Measurements from ENCODE around the gene ELMOD3. TPM values are rescaled to one million over a fixed set of nuclear protein-coding genes. Genes with fewer than 3 reads are reported as not detected.
"Not testable (repeated sequence)": the region's sequence is repeated elsewhere in the genome, so short reads cannot be mapped to it uniquely, and the experiment has no call there.

ELMOD3 gene
- total RNA-seq: 10 to 100 TPM; 27.7 to 29.3 TPM
- polyA plus RNA-seq: 10 to 100 TPM in 2 of 3 donors, 1 to 10 TPM in 1; 6.3 to 14.5 (median 11.8) TPM
- 13.7 to 42.3 (median 25.0) reads per million in 6 experiments for total RNA-seq

DNA sequence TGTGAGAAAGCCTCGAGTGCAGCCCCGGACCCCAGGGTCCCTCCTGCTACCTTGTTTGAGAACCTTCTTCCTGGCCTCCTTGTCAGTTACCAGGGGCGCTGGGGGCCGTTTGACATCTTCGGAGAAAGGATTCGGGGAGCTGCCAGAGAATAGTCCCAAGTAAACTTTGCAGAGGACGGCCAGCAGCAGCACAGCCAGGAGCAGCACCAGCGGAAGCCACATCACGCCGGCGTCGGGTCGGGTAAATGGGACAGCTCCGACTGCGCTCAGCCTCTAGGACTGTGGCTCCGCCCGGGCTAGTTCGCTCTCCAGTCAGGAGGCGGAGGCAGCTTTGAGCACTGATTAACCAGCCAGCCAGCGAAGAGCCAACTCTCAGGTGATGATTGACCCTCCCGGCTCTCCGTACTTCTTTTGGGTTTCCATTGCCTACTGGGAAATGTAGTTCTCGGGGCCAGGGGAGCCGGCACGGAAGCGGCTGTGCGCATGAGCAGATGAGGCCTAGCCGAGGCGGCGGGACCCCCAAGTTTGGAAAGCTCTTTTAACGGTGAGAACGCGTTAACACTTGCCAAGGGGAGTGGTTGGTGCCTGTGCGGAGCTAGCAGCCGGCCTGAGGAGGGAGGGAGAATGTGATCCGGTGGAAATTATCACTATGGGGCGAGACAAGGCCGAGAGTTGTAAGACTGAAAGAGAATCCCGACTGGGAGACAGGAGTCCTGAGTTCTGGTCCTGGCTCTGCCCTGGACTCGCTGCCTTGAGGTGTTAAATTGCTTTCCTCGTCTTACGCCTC, at the start of gene ELMOD3, which contains the start of gene RETSAT:
TSS of gene ELMOD3 (plus strand) at position 484 of the 787 bp plus-strand sequence. CDS start 2,430 bp downstream, outside the sequence.
TSS of gene RETSAT (minus strand) at position 243 of the 787 bp plus-strand sequence. CDS start at position 222, 21 bp downstream.
- DNase-seq (peak; percentile 85 to 99 (median 98)), ATAC-seq (peak; percentile 98 to 99)
- Mint-ChIP-seq H3K4me3 (peak within 1 kb of the TSS; percentile 89 to 100 (median 98)), H3K36me3 (peaks cover 0 to 43% (median 25%) of the 10 kb centered on the region in 3 donors), H3K27me3 (no peaks in the 10 kb centered on the region), H3K4me1 (peaks cover 22 to 68% (median 53%) of the 10 kb centered on the region in 4 donors), H3K9me3 (no peaks in the 10 kb centered on the region), H3K27ac (peak within 1 kb of the TSS; percentile 95 to 100 (median 99))
- POLR2A ChIA-PET: interaction anchor here (0.6 to 7.3 kb wide), 20 partner anchors 9 to 642 kb away, joined by 3 to 122 read pairs (median 6); partner anchors contain the start of genes C2orf68, MAT2A, SH2D6 and TGOLN2

- no peaks in the 10 kb centered on the region for H3K9me3 Mint-ChIP-seq
- H3K27me3 Mint-ChIP-seq: no peaks in the 10 kb centered on the region
- no peak for DNase-seq
- H3K27ac Mint-ChIP-seq: peak overlapping the region in 9 of 10 donors; percentile 85 to 94 (median 91)
- POLR2A ChIA-PET: interaction anchor here (1.0 to 1.7 kb wide), 4 partner anchors 12 to 288 kb away, joined by 3 to 10 read pairs (median 3); partner anchors contain the start of genes ELMOD3, RETSAT, RNF181 and TGOLN2
- peaks cover 0 to 3% (median 0%) of the 10 kb centered on the region in 3 donors for H3K36me3 Mint-ChIP-seq
- ATAC-seq: no peak
- peak overlapping the region; percentile 69 to 86 (median 78) for H3K4me3 Mint-ChIP-seq
- peaks cover 21 to 57% (median 42%) of the 10 kb centered on the region in 4 donors for H3K4me1 Mint-ChIP-seq
Observed at GRCh38 chr2:85307527-85307897, 47.1 kb upstream of the ELMOD3 start.

DNA sequence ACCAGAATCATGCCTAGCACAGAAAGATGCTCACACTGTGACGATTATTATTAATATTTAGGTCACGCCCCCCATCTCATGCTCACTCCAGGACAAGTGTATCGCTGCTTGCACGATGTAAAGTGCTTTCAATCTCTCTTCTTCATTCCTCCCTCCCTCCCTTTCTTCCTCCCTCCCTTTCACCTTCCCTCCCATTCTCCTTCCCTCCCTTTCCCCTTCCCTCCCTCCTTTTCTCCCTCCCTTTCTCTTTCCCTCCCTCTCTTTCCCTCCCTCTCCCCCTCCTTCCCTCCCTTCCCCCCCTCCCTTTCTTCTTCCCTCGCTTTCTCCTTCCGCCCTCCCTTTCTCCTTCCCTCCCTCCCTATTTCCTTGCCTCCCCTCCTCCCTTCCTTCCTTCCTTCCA, 46.4 kb upstream of the ELMOD3 start:
- H3K4me1 Mint-ChIP-seq: peaks cover 21 to 57% (median 42%) of the 10 kb centered on the region in 4 donors
- no peak for ATAC-seq
- H3K36me3 Mint-ChIP-seq: peaks cover 0 to 3% (median 0%) of the 10 kb centered on the region in 3 donors
- H3K27me3 Mint-ChIP-seq: no peaks in the 10 kb centered on the region
- DNase-seq: no peak
- POLR2A ChIA-PET: interaction anchor here (2.9 kb wide), 1 partner anchor 18 kb away, joined by 77 read pairs; the partner anchor contains the start of gene TGOLN2
- peak overlapping the region in 9 of 10 donors; percentile 79 to 91 (median 85) for H3K4me3 Mint-ChIP-seq
- H3K27ac Mint-ChIP-seq: peak overlapping the region; percentile 92 to 98 (median 96)
- H3K9me3 Mint-ChIP-seq: no peaks in the 10 kb centered on the region

GRCh38 chr2:85308896-85309555, 45.5 kb upstream of the ELMOD3 start:
- Mint-ChIP-seq H3K27ac (peak overlapping the region; percentile 92 to 98 (median 96)), H3K4me3 (peak overlapping the region; percentile 77 to 91 (median 84)), H3K36me3 (peaks cover 0 to 11% (median 0%) of the 10 kb centered on the region in 3 donors), H3K9me3 (no peaks in the 10 kb centered on the region), H3K4me1 (peaks cover 24 to 65% (median 46%) of the 10 kb centered on the region in 4 donors), H3K27me3 (no peaks in the 10 kb centered on the region)
- POLR2A ChIA-PET: interaction anchor here (0.6 to 2.9 kb wide), 8 partner anchors 9 to 230 kb away, joined by 3 to 77 read pairs (median 4); partner anchors contain the start of genes ELMOD3, MAT2A, RETSAT and TGOLN2
- DNase-seq (peak in 1 of 10 donors; percentile 22), ATAC-seq (peak; percentile 22 to 30)

- H3K4me1 Mint-ChIP-seq: peaks cover 26 to 65% (median 50%) of the 10 kb centered on the region in 4 donors
- no peaks in the 10 kb centered on the region for H3K27me3 Mint-ChIP-seq
- peak in 4 of 10 donors; percentile 13 to 49 (median 46) for DNase-seq
- H3K4me3 Mint-ChIP-seq: peak overlapping the region; percentile 77 to 91 (median 84)
- H3K9me3 Mint-ChIP-seq: no peaks in the 10 kb centered on the region
- peaks cover 0 to 16% (median 3%) of the 10 kb centered on the region in 3 donors for H3K36me3 Mint-ChIP-seq
- H3K27ac Mint-ChIP-seq: peak overlapping the region; percentile 92 to 98 (median 96)
- peak; percentile 67 to 70 for ATAC-seq
- POLR2A ChIA-PET: interaction anchor here (0.5 to 2.9 kb wide), 9 partner anchors 8 to 47 kb away, joined by 3 to 77 read pairs (median 4); partner anchors contain the start of genes ELMOD3, RETSAT and TGOLN2
Observed at GRCh38 chr2:85309699-85310321, 44.8 kb upstream of the ELMOD3 start.

DNA sequence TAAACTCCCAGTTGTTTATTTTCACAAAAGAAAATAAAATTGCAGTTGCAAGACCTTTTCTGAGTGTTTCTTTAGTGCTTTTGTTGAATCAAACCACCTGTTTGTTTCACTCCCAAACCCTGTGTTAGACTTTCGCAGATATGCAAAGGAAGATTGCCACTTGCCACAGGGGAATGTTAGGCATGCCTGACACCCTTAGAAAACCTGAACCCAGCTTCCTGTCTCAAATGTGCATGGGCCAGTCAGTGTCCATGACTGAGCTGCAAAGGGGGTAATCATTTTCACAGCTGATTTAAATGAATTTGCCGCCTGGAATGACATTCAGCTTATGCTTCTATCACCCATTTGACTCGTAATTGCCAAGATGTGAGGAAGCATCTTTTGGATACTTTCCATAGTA, 44.2 kb upstream of the ELMOD3 start:
- POLR2A ChIA-PET: interaction anchor here (0.5 to 2.9 kb wide), 6 partner anchors 9 to 44 kb away, joined by 3 to 77 read pairs (median 6); partner anchors contain the start of genes ELMOD3, RETSAT and TGOLN2
- H3K27me3 Mint-ChIP-seq: no peaks in the 10 kb centered on the region
- ATAC-seq: no peak
- H3K4me3 Mint-ChIP-seq: peak overlapping the region; percentile 77 to 91 (median 84)
- peak overlapping the region; percentile 92 to 98 (median 96) for H3K27ac Mint-ChIP-seq
- peaks cover 26 to 65% (median 48%) of the 10 kb centered on the region in 4 donors for H3K4me1 Mint-ChIP-seq
- H3K36me3 Mint-ChIP-seq: peaks cover 0 to 20% (median 3%) of the 10 kb centered on the region in 3 donors
- no peaks in the 10 kb centered on the region for H3K9me3 Mint-ChIP-seq
- no peak for DNase-seq

GRCh38 chr2:85312404-85312803, 42.2 kb upstream of the ELMOD3 start:
- Mint-ChIP-seq H3K27ac (peak overlapping the region in 9 of 10 donors; percentile 2 to 88 (median 63)), H3K9me3 (no peaks in the 10 kb centered on the region), H3K27me3 (no peaks in the 10 kb centered on the region), H3K4me3 (no peak overlapping the region), H3K36me3 (peaks cover 0 to 34% (median 3%) of the 10 kb centered on the region in 3 donors), H3K4me1 (peaks cover 29 to 58% (median 44%) of the 10 kb centered on the region in 4 donors)
- DNase-seq (no peak), ATAC-seq (no peak)
- POLR2A ChIA-PET: interaction anchor here (0.9 to 3.9 kb wide), 2 partner anchors 10 to 14 kb away, joined by 4 to 33 read pairs; partner anchors contain the start of gene TGOLN2

DNA sequence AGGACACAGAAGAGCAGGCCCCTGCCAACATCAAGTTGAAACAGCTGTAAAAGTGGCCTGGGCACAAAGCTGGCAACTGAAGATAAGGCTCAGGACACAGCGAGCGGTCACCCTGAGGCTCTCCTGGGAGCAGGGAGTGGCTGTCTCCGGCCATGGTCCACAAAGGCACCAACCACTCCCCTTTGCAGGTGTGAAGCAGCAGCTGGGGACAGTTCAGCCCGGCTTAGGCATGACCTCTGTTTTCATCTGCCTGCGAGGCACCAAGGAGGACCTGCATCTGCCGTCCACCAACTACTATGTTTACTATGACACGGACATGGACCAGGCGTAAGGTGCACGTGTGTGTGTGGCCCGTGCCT, 39.7 kb upstream of the ELMOD3 start:
- DNase-seq: no peak
- Mint-ChIP-seq H3K36me3 (peaks cover 0 to 53% (median 3%) of the 10 kb centered on the region in 3 donors), H3K4me3 (no peak overlapping the region), H3K27ac (peak overlapping the region in 7 of 10 donors; percentile 14 to 86 (median 52)), H3K27me3 (no peaks in the 10 kb centered on the region), H3K4me1 (peaks cover 28 to 55% (median 45%) of the 10 kb centered on the region in 4 donors), H3K9me3 (no peaks in the 10 kb centered on the region)
- ATAC-seq: no peak
- POLR2A ChIA-PET: interaction anchor here (2.1 to 3.9 kb wide), 2 partner anchors 11 to 14 kb away, joined by 10 to 33 read pairs; partner anchors contain the start of gene TGOLN2

DNA sequence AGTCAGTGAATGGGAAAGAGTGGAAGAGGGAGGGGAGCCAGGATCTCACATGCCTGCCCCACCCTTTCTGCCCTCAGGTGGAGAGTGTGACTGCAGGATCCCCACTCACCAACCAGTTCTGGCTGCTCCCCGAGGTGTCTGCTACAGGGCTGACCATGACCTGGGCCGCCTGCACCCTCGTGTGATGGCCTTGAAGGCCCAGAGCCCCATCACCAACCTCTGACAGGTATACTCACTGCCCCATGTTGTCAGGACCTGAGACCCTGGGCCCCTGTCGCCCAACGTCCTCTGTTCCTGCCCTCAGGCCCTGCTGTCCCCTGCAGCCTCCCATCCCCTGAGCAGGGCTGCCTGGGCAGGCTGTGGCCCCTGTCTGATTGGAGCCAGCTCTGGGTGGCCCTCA, 38.6 kb upstream of the ELMOD3 start:
- Mint-ChIP-seq H3K4me1 (peaks cover 33 to 57% (median 48%) of the 10 kb centered on the region in 4 donors), H3K27ac (peak overlapping the region in 5 of 10 donors; percentile 14 to 86 (median 75)), H3K36me3 (peaks cover 4 to 63% (median 7%) of the 10 kb centered on the region in 3 donors)
- POLR2A ChIA-PET: interaction anchor here (0.5 kb wide), 1 partner anchor 395 kb away, joined by 5 read pairs; no protein-coding TSS in a partner anchor
- H3K27me3 Mint-ChIP-seq, DNase-seq, H3K4me3 Mint-ChIP-seq, ATAC-seq, H3K9me3 Mint-ChIP-seq: not testable (repeated sequence)

GRCh38 chr2:85318222-85319074, 36.1 kb upstream of the ELMOD3 start:
- peak overlapping the region; percentile 43 to 100 (median 72) for H3K4me3 Mint-ChIP-seq
- H3K4me1 Mint-ChIP-seq: peaks cover 48 to 79% (median 71%) of the 10 kb centered on the region in 4 donors
- ATAC-seq (peak; percentile 74 to 79), DNase-seq (peak in 2 of 10 donors; percentile 20 to 33)
- H3K27me3 Mint-ChIP-seq: no peaks in the 10 kb centered on the region
- POLR2A ChIA-PET: interaction anchor here (0.6 to 3.3 kb wide), 7 partner anchors 9 to 373 kb away, joined by 3 to 37 read pairs (median 4); partner anchors contain the start of genes SH2D6 and TGOLN2
- peak overlapping the region; percentile 74 to 93 (median 84) for H3K27ac Mint-ChIP-seq
- no peaks in the 10 kb centered on the region for H3K9me3 Mint-ChIP-seq
- H3K36me3 Mint-ChIP-seq: peaks cover 9 to 83% (median 21%) of the 10 kb centered on the region in 3 donors
